ENCODE results near the gene MAMDC2.

DNA sequence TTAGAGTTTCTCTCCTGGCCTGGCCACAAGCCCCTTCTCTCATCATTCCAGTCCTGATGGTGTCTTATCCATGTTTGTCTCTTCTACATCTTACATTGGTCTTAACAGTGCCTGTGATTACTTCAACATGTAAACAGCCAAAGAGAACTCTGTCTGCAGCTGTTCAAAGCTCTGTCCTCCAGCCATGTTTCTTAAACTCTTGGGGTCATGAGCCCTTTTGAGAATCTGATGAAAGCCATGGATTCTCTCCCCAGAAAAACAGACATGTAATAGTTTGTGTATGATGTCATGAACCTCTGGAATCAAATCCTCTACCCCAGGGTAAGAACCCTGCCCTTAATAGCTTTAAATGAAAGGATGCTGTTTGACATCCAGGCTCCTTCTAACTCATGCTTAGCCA lies 30.1 kb downstream of the MAMDC2 start:
- TF ChIP-seq, protein P1, sequence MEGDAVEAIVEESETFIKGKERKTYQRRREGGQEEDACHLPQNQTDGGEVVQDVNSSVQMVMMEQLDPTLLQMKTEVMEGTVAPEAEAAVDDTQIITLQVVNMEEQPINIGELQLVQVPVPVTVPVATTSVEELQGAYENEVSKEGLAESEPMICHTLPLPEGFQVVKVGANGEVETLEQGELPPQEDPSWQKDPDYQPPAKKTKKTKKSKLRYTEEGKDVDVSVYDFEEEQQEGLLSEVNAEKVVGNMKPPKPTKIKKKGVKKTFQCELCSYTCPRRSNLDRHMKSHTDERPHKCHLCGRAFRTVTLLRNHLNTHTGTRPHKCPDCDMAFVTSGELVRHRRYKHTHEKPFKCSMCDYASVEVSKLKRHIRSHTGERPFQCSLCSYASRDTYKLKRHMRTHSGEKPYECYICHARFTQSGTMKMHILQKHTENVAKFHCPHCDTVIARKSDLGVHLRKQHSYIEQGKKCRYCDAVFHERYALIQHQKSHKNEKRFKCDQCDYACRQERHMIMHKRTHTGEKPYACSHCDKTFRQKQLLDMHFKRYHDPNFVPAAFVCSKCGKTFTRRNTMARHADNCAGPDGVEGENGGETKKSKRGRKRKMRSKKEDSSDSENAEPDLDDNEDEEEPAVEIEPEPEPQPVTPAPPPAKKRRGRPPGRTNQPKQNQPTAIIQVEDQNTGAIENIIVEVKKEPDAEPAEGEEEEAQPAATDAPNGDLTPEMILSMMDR (conservative IDR thresholded peaks at IDR 0.05; ENCODE audit: low read length): no peak
- no peak for TF ChIP-seq EZH2phosphoT487 (IDR thresholded peaks at IDR 0.05; ENCODE audit: borderline replicate concordance)
